ENCODE measurements around the gene RELL1.
A peak's percentile ranks its signal among the peaks of the same experiment; 100 is the strongest.

The RELL1 gene

DNA sequence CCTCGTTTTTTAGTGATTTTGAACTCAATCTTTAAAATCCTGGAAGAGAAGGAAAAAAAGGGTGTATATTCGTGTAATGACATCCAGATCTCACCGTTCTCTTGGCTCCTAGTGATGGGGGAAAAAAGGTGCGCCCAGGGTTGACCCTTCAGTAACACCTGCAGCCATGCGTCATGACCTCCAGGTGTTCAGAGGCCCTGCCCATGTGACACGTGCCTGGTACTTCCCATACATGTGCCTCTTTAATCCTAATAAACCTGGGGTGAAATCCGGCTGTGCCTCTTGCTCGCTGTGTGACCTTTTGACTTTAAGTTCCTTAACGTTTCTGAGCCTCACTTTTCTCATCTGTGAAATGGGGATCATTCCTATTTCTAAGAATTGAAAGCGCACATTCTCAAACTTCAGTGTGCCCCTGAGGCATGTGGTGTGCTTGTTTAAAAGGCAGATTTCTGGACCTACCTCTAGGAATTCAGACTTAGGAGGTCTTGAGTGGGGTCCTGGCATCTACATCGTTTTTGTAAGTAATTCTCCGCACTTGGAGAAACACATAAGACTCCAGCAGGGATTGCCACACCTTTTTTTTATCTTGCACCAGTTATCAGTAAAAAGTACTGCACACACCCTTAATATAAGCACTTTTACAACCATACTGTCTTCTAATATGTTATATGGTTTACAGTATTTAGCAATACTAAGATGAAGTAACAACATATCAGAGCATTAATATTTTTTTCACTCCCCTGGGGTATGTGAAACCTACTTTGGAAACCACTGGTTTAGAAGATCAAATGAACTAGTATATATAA, 90.1 kb downstream of the RELL1 start:
- DNase-seq: no peak

DNA sequence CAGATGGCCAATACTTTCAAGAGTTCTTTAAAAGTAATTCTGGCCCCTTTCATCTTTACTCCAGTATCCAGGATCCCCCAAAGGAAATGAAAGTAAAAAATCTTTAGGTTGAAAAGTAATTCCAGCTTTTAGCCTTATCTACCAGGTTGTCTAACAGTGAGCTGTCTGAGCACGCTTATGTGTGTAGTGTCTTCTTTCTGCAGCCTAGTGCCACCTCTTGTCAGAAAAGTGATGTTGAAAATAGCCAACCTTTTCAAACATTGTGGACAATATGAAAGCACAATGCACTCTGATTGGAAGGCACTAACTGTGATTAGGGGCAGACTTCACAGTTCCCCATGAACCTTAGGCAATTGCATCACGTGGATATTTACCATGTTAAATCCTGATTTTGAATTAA, 92.1 kb downstream of the RELL1 start:
- DNase-seq: no peak

DNA sequence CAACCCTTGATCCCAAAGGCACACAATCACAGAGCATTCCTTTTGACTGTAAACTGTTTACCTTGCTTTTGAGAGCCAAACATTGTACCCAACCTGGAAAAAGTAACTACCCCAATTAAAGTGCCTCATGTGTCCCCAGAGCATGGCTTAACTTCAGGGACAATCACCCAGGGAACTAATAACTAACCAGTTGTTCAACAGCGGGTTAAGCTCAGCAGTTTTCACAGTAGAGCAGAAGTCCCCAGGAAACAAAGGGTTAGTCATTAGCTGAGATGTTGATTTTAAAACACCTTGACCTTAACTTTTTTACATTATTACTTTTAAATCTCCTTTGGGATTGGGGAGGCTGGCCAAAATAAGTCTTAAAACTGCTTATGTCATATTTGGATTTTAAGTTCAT, 94.8 kb downstream of the RELL1 start:
- DNase-seq: no peak

DNA sequence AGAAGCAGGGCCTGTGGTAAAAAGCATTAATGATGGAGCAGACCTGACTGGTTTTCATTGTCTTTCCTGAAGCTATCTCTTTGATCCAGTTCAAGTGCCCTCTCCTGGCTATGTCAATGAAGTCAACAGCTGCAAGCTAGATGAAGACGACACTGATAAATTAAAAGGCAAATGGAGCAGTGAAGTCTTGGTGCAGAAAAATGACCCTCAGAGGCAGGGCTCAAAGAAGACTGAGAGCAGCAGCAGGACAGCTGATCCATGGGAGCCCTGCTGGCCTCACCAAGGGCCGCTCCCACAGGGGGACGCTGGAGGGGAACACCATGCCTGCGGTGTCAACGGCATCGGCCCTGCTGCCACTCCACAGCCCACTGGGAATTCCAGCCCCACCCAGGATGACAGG, 96.2 kb downstream of the RELL1 start:
- no peak for DNase-seq

DNA sequence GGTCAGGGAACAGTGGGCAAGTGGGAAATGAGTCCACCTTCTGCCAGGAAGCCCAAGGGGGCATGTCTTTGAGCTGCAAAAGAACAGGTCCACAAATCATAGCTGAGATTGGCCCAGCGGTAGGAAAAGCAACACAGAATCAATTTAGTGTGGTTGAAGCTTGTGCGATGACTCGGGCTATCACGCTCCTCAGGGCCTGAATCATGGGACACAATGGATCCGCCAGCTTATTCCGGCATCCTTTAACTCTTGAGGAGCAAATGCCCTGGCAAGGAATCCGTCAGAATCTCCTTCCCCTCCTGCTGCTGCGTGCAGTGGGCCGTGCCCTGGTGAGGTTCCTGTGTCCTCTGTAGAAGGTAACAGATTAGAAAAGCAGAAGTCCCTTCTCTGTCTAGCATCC, 98.0 kb downstream of the RELL1 start:
- DNase-seq: no peak

DNA sequence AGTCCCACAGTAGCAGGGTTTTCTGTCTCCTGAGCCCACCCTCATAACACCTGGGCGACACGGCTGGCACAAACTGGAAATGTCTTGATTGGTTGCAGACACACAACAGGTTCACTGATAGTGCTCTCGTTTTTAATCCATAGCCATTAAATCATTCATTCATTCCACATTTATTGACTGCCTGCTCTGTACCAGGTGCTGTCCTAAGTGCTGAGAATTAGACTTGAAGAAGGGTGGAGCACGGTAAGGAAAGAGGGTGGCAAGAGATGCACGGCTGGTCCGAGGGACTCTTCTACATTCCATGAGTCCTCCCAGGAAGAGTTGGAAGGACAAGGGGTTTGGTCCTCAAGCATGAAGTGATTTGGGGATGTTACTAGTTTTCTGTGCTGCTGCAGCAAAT, 100.0 kb downstream of the RELL1 start:
- no peak for DNase-seq

DNA sequence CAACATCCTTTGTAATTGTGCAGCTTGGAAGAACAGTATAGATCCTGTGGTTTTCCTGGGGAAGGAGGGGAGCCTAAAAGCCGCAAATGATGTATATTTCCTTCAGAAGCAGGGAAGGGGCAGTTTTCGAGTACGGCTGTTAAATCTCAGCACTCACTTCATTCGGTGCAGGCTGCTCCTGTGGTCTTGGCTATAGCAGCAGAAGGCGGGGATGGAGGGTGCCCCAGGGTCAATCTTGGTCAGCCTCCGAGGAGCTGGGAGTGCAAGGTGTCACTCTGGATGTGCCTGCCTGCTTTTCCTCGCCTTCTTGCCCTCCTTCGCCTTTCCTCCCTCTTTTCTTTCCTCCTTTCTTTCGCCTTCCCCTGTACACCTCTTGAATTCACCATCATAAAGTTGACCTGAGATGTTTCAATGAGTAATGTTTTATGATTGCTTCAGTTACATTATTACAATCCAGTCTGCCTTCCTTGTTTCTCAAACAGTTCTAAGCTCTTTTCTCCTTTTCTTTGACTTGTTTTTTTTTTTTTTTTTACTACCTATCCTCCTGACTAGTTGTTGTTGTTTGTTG, 101.6 kb downstream of the RELL1 start:
- DNase-seq: no peak

DNA sequence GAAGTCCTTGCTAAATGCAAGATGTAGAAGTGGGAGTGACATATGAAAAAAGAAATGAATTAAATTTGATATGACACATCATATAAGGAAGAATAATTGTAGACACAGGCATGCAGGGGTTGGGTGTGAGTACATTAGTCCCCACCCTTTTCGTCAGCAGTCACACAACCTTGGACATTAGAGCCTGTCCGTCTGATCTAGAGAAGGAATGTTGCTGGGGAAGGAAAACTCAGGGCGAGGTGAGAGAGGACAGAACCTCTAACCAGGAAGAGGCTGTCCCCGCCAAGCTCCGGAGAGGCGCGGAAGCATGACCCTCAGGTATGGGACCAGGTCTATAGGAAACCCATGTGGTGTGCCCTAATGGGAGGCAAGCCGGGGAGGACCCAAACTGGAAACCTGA, 102.1 kb downstream of the RELL1 start:
- DNase-seq: no peak

DNA sequence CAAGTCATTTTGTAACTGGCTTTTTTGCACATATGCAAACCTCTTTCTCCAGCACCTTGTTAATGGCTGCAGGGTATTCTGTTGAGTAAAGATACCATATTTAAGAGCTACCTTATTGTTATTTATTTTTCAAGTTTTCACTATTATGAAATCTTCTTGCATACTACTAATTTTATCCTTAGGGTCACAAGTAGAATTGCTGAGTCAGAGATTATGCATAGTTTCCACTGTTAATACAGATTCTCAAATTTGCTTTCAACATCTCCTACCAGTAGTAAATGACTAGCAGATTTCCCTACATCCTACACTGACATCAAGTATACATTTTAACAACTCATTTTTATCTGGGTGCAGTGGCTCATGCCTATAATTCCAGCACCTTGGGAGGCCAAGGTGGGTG, 112.6 kb downstream of the RELL1 start:
- DNase-seq: no peak

DNA sequence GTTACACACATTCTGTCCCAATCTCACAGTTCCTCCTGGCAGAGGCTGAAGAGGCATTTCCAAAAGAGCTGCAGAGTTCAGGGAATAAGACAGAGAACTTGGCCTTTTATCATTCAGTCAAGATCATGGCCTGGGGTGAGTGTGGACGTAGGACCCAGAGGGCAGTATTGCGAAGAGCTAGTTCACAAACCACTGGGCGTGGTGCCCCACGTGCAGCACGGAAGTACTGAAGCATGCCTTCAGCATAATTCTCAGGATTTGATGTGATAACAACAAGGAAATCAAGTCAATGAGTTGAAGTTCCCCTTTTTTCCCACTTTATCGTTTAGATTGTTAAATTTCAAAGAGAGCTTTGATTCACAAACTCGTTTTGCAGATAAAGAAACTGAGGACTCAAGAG, 117.7 kb downstream of the RELL1 start:
- DNase-seq: no peak

DNA sequence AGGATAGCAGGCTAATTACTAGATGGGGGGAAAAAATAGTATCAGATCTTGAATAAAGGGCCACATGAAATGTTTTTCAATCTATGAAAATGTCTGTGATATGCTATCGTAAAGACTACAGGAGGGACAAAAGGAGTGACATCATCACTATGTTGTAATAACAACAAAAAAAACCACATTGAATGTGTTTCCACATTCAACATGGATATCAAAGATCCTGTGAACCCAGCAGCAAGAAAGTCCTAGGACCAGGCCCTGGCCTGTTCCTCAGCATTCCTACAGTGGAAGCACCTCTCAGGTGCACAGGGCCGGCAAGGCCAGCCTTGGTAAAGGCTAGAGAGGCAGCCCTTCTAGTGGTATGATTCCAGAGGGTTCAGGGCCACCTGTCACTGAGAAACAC, 118.3 kb downstream of the RELL1 start:
- DNase-seq: no peak

DNA sequence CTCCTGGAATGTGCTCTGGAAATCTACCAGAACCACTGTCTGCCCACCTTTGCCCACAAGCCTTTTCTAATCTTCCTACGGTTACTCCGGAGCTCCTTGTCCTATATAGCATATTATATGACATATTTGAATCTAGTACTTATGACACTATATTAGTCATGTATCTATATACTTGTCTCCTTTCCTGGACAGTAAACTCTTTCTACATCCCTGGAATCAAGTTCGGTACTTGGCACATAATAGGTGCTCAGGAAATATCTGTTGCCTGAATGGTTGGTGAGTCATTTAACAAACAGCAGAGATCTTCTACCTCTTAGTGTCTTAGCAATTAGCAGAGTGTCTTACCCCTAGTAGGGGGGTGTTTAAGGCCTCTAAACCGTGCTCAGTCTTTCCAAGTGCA, 123.6 kb downstream of the RELL1 start:
- DNase-seq: no peak

DNA sequence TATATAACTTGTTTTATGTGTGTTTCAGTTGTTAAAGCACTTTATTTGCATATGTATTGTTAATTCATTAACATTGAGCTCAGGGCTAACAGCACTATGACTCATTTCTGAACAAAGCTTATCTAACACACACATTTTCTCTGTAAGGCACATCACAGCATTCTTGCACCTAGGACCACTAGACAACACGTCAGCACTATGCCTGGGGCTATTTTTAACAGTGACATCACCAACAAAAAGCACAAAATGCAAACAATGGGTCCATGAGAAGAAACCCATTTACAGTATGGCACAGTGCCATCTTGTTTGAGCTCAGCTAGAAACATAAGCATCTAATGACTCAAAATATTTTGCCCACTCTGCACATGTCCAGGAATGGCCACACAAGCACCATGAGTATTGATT, 124.4 kb downstream of the RELL1 start:
- peak in 1 of 5 experiments; percentile 58 for DNase-seq

DNA sequence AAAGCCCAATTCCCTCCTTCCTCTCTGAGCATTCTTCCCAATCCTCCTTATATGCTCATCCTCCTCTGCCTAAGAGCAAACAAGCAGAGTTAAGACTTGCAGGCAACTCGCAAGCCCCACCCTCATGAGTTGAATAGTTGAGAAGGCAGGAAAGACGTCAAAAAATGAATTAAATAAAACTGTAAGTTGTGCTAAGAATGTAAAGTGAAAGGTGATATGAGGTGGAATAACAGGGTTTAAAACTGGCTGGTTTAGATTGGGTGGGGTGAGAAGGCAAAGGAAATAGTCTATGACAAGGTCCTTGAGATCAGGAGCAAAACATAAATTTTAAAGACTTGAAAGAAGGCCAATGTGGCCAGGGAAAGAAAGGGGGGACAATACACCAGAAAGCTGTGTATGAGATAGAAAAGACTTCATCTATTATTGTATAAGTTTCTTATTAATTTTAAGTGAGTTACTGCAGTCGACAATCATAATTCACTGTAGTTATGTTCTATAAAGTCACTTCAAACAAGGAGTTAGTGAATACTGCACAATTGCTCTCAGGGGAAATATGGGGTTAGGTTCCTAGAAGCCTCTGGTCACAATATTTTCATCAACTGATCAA, 124.9 kb downstream of the RELL1 start:
- no peak for DNase-seq

All from T-helper 2 cell (primary cell).